SH-SY5Y (cell line): ENCODE data around the gene MOAP1.

Source experiments
- GATA2 ChIP-seq: IDR thresholded peaks from 2 replicates; pipeline ENCODE4 v1.6.1; 2011; ENCODE audit warnings: mild to moderate bottlenecking, low read depth, low read length
- GATA3 ChIP-seq: IDR thresholded peaks from 2 replicates; pipeline ENCODE4 v1.6.1; 2011; ENCODE audit warnings: low read depth, mild to moderate bottlenecking, low read length, moderate library complexity

DNA sequence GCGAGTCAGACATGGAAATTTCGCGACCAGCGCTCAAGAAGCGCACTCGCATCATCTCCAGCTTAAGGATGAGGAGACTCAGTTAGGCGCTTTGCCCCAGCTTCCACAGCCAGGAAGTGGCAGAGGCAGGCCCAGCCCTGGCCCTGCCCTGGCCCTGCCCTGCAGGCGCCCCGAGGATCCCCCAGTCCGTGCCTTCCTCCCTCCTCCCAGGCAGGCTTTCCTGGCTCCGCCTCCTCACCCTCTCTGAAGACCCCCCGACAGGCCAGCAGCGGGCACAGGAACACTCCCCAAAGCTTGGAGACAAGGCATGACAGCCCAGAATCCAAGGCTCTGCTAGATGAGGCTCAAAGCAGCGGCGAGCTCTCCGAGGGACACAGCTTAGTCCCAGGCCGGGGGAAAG, 47.5 kb upstream of the MOAP1 start:
- TF ChIP-seq GATA3 (no peak), GATA2 (no peak)
